NCI-H748 treated with DMSO at 0.1 percent for 48 hours (cell line): ENCODE measurements around the gene SH3PXD2A.

Experiments
- DNase-seq: peaks from one replicate; lab custom pipeline; 2025; lab: John Stamatoyannopoulos, UW

Gene SH3PXD2A

GRCh38 chr10:103703941-103704919, 151.1 kb downstream of the SH3PXD2A start:
- DNase-seq: no peak

- DNase-seq: no peak
Measured at GRCh38 chr10:103701380-103702222, 153.8 kb downstream of the SH3PXD2A start.

- no peak for DNase-seq
Measured at GRCh38 chr10:103700436-103700715, 155.0 kb downstream of the SH3PXD2A start.

- no peak for DNase-seq
Measured at GRCh38 chr10:103699611-103700435, 155.6 kb downstream of the SH3PXD2A start.

GRCh38 chr10:103698266-103698665, 157.1 kb downstream of the SH3PXD2A start:
- no peak for DNase-seq

- no peak for DNase-seq
Measured at GRCh38 chr10:103697787-103698186, 157.6 kb downstream of the SH3PXD2A start.

GRCh38 chr10:103696411-103697145, 158.8 kb downstream of the SH3PXD2A start:
- no peak for DNase-seq

GRCh38 chr10:103696094-103696410, 159.3 kb downstream of the SH3PXD2A start:
- no peak for DNase-seq

GRCh38 chr10:103695584-103696005, 159.8 kb downstream of the SH3PXD2A start:
- DNase-seq: no peak

- DNase-seq: no peak
Measured at GRCh38 chr10:103693812-103694205, 161.6 kb downstream of the SH3PXD2A start.

GRCh38 chr10:103692952-103693811, 162.2 kb downstream of the SH3PXD2A start:
- no peak for DNase-seq

GRCh38 chr10:103692436-103692951, 162.9 kb downstream of the SH3PXD2A start:
- DNase-seq: no peak

GRCh38 chr10:103691723-103692435, 163.5 kb downstream of the SH3PXD2A start:
- DNase-seq: no peak

GRCh38 chr10:103691267-103691666, 164.1 kb downstream of the SH3PXD2A start:
- DNase-seq: no peak

GRCh38 chr10:103690281-103690680, 165.1 kb downstream of the SH3PXD2A start:
- no peak for DNase-seq

GRCh38 chr10:103688491-103688890, 166.9 kb downstream of the SH3PXD2A start:
- no peak for DNase-seq

- DNase-seq: no peak
Measured at GRCh38 chr10:103687718-103688117, 167.7 kb downstream of the SH3PXD2A start.

- no peak for DNase-seq
Measured at GRCh38 chr10:103687172-103687571, 168.2 kb downstream of the SH3PXD2A start.

- peak; percentile 23 for DNase-seq
Measured at GRCh38 chr10:103685880-103686669, 169.3 kb downstream of the SH3PXD2A start.
